PFSK-1 (cell line): ENCODE measurements around the gene ABR.
A peak's percentile ranks its signal among the peaks of the same experiment; 100 is the strongest.

ENCODE experiments used
- FOXP2 ChIP-seq: optimal IDR thresholded peaks from 2 replicates; pipeline ENCODE3; 2011; ENCODE audit warnings: borderline replicate concordance, control low read depth, inconsistent platforms; ENCODE audit not compliant: insufficient read depth; ENCODE audit errors: extremely low read length, extremely low read depth
- POLR2AphosphoS5 ChIP-seq: IDR thresholded peaks from 2 replicates; pipeline ENCODE4 v1.6.1; 2012; ENCODE audit warnings: low read depth, mild to moderate bottlenecking, control low read depth, low read length, moderate library complexity
- REST ChIP-seq, 2 experiments: IDR thresholded peaks; 2 replicates each; pipeline versions ENCODE4 v1.6.1 to v1.8.0; 2011 to 2012; ENCODE audit warnings: low read depth in 2 of 2, low read length in 2 of 2, control low read depth in 1 of 2, inconsistent platforms in 1 of 2, mild to moderate bottlenecking in 1 of 2, moderate library complexity in 1 of 2; ENCODE audit not compliant: insufficient read depth in 1 of 2
- SIN3A ChIP-seq: IDR thresholded peaks from 2 replicates; pipeline ENCODE4 v1.6.1; 2012; ENCODE audit warnings: mild to moderate bottlenecking, low read length, moderate library complexity, borderline replicate concordance; ENCODE audit not compliant: insufficient read depth
- TAF1 ChIP-seq: IDR thresholded peaks from 2 replicates; pipeline ENCODE4 v1.6.1; 2012; ENCODE audit warnings: low read length, control low read depth, borderline replicate concordance; ENCODE audit not compliant: insufficient read depth

Gene ABR

GRCh38 chr17:1069847-1070246 is 109.9 kb downstream of the ABR start:
- TF ChIP-seq SIN3A, result no peak

- TF ChIP-seq TAF1 (no peak), REST (IDR thresholded peaks at IDR 0.05; ENCODE audit: insufficient read depth in 1 of 2, low read depth in 2 of 2, low read length in 2 of 2) (no peak), FOXP2 (no peak), POLR2AphosphoS5 (no peak), SIN3A (no peak)
These were observed 111.4 kb downstream of the ABR start for GRCh38 chr17:1068356-1068755.

GRCh38 chr17:1067282-1067956 is 112.4 kb downstream of the ABR start:
- TF ChIP-seq SIN3A (no peak), FOXP2 (no peak), TAF1 (no peak), POLR2AphosphoS5 (no peak), REST (IDR thresholded peaks at IDR 0.05; ENCODE audit: insufficient read depth in 1 of 2, low read depth in 2 of 2, low read length in 2 of 2) (no peak)

- TF ChIP-seq TAF1 (no peak), REST (IDR thresholded peaks at IDR 0.05; ENCODE audit: insufficient read depth in 1 of 2, low read depth in 2 of 2, low read length in 2 of 2) (no peak), POLR2AphosphoS5 (0 out of 2 replicates have a peak, but pooled peaks have one; percentile 23), FOXP2 (peak; percentile 99)
These were observed 118.8 kb downstream of the ABR start for GRCh38 chr17:1060991-1061390.

GRCh38 chr17:1059131-1059795 is 120.5 kb downstream of the ABR start:
- TF ChIP-seq FOXP2 (no peak), POLR2AphosphoS5 (no peak), SIN3A (no peak), TAF1 (no peak), REST (IDR thresholded peaks at IDR 0.05; ENCODE audit: insufficient read depth in 1 of 2, low read depth in 2 of 2, low read length in 2 of 2) (no peak)
